Measurements from ENCODE around the gene ITGB1. TPM values are rescaled to one million over a fixed set of nuclear protein-coding genes. Genes with fewer than 3 reads are reported as not detected.

The ITGB1 gene
- total RNA-seq, 1 donor, result 2,201 TPM

DNA sequence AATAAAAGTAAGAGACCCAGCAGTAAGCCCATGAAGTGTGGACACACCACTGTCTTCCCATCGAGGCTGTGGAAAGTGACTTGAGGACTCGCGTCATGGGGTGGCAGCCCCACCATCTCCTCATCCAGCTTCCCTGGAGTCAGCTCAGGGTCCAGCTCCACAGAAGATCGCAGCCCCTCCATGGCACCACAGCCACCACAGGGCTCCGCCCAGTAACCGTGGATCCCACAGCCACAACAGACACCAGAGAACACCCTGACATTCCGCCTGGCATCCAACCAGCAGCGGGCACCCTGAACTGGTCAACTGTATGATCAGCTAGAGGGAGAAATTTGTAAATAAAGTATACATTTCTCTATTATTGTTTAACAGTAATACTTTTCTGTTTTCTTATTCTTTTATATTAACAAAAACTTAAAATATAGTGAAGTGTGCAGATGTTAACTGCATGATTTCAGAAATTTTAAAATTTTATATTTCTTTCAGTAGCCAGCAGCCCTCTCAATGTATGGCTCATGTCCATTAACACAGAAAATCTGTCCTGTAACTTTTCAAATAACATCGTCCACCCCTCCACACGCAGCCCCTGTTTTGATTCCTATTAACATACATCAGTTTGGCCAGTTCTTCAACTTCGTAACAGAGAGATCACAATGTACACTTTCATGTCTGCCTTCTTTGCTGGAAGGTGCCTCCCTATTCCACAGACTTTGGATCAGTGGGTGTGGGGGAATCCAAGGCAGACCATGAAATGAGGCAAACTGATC, 69.7 kb downstream of the ITGB1 start:
- DNase-seq (ENCODE audit: low read depth), result no peak
- no peak for TF ChIP-seq CTCF (IDR thresholded peaks at IDR 0.05; ENCODE audit: insufficient read depth, low read length)

GRCh38 chr10:32887481-32887880, 70.5 kb downstream of the ITGB1 start:
- no peak for DNase-seq (ENCODE audit: low read depth)
- no peak for TF ChIP-seq CTCF (IDR thresholded peaks at IDR 0.05; ENCODE audit: insufficient read depth, low read length)
- H3K4me3 ChIP-seq (ENCODE audit: low read depth, low read length), result no peak overlapping the region

More for the DNA sequence above, 69.7 kb downstream of the ITGB1 start:
- H3K4me3 ChIP-seq (ENCODE audit: low read depth, low read length), result no peak overlapping the region

- no peak overlapping the region for H3K4me3 ChIP-seq (ENCODE audit: low read depth, low read length)
- no peak for TF ChIP-seq CTCF (IDR thresholded peaks at IDR 0.05; ENCODE audit: insufficient read depth, low read length)
- DNase-seq (ENCODE audit: low read depth), result no peak
Measured at GRCh38 chr10:32882076-32882475, 76.0 kb downstream of the ITGB1 start.

DNA sequence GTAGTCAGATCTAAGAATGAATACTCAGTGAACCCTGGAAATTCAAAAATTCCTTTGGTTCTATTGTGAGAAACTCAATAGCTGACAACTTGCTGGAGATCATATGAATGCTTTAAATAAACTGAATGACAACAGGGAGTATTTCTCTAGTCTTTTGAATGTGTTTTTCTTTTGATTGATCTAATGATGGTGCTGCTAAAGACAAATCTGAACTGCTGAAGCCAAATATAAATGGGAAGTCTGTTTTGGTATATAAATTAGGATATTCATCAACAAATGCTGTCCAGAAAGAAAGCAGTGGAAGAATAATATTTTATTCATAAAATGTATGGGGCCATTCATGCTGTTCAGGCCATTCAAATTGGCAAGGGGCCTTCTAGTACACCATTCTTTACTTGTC, 79.4 kb downstream of the ITGB1 start:
- no peak for TF ChIP-seq CTCF (IDR thresholded peaks at IDR 0.05; ENCODE audit: insufficient read depth, low read length)
- no peak for DNase-seq (ENCODE audit: low read depth)
- no peak overlapping the region for H3K4me3 ChIP-seq (ENCODE audit: low read depth, low read length)

- no peak overlapping the region for H3K4me3 ChIP-seq (ENCODE audit: low read depth, low read length)
- no peak for TF ChIP-seq CTCF (IDR thresholded peaks at IDR 0.05; ENCODE audit: insufficient read depth, low read length)
- no peak for DNase-seq (ENCODE audit: low read depth)
Measured at GRCh38 chr10:32877915-32878314, 80.1 kb downstream of the ITGB1 start.

GRCh38 chr10:32865170-32865569, 92.9 kb downstream of the ITGB1 start:
- no peak for TF ChIP-seq CTCF (IDR thresholded peaks at IDR 0.05; ENCODE audit: insufficient read depth, low read length)
- H3K4me3 ChIP-seq (ENCODE audit: low read depth, low read length), result no peak overlapping the region
- no peak for DNase-seq (ENCODE audit: low read depth)

DNA sequence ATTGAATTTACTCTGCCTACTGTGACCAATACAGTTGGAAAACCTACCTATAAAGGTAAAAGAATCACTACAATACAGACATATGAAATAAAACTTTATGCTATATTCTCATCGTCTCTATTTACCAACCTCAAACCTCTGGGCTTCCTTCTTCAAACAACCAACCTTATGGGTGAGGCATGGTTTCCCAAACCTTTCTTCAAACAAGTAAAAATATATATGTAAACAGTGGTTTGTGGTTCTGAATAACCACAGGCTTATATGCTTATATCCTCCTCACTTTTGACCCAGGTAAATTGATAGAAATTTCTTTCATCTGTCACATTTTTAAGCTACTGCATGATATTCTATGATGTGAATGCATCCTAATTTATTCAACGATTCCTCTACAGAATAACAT, 103.6 kb downstream of the ITGB1 start:
- no peak overlapping the region for H3K4me3 ChIP-seq (ENCODE audit: low read depth, low read length)
- TF ChIP-seq CTCF (IDR thresholded peaks at IDR 0.05; ENCODE audit: insufficient read depth, low read length), result no peak

More for the DNA sequence above, 103.6 kb downstream of the ITGB1 start:
- no peak for DNase-seq (ENCODE audit: low read depth)
